Vagina (tissue), 2 donors: ENCODE measurements around the gene EGF.

Experiments
- POLR2A ChIP-seq, 2 donors: fragments of 450-650 bp; IDR thresholded peaks; one replicate each; pipeline ENCODE4 v1.6.1; 2017; ENCODE audit warnings: antibody characterized with exemption in 2 of 2, mild to moderate bottlenecking in 2 of 2, moderate library complexity in 2 of 2
- POLR2AphosphoS5 ChIP-seq, 2 donors: sonication (generic); formaldehyde crosslinking; IDR thresholded peaks; one replicate each; pipeline ENCODE4 v1.9.0; 2017; ENCODE audit warnings: antibody characterized with exemption in 2 of 2, mild to moderate bottlenecking in 2 of 2, low read depth in 1 of 2; ENCODE audit not compliant: insufficient read depth in 1 of 2
- TF ChIP-seq, protein P1 (sequence below), 3 experiments: fragments of 450-650 bp in 2 of 3; fragments of 200-600 bp in 1 of 3; sonication (generic) in 1 of 3; IDR thresholded peaks; one replicate each; pipeline ENCODE4 v1.5.1; 2017 to 2019; ENCODE audit warnings: antibody characterized with exemption in 3 of 3, mild to moderate bottlenecking in 2 of 3, moderate library complexity in 2 of 3

DNA sequence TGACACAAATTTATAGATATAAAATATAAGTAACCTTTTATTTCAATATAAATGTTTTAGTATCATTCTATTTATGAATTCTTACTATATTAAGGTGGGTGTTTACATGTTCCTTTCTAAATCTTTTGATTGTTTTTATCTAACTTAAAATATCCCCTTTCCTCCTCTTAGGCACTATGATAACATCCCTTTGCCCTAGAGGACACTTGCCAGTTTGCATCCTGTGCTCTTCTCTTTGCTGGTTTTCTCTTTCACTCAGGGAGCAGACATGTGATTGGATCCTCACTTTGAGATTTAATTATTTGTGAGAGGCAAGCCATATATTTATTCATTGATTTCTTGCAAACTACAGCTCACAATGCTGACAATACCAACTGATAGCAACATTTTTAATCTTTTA is 48.5 kb upstream of the EGF start:
- TF ChIP-seq, protein P1, sequence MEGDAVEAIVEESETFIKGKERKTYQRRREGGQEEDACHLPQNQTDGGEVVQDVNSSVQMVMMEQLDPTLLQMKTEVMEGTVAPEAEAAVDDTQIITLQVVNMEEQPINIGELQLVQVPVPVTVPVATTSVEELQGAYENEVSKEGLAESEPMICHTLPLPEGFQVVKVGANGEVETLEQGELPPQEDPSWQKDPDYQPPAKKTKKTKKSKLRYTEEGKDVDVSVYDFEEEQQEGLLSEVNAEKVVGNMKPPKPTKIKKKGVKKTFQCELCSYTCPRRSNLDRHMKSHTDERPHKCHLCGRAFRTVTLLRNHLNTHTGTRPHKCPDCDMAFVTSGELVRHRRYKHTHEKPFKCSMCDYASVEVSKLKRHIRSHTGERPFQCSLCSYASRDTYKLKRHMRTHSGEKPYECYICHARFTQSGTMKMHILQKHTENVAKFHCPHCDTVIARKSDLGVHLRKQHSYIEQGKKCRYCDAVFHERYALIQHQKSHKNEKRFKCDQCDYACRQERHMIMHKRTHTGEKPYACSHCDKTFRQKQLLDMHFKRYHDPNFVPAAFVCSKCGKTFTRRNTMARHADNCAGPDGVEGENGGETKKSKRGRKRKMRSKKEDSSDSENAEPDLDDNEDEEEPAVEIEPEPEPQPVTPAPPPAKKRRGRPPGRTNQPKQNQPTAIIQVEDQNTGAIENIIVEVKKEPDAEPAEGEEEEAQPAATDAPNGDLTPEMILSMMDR (IDR thresholded peaks at IDR 0.05): no peak
- TF ChIP-seq POLR2AphosphoS5 (IDR thresholded peaks at IDR 0.05; ENCODE audit: insufficient read depth in 1 of 2, low read depth in 1 of 2): no peak
- no peak for TF ChIP-seq POLR2A (IDR thresholded peaks at IDR 0.05)
